Keratinocyte (primary cell): Measurements from ENCODE around the gene CNTD1. TPM values are rescaled to one million over a fixed set of nuclear protein-coding genes. Genes with fewer than 3 reads are reported as not detected.

ENCODE experiments used
- DNase-seq: peaks from one replicate; pipeline ENCODE4 v3.0.0-alpha.2; 2011; ENCODE audit warnings: low read depth, missing footprints, low spot score
- FAIRE-seq: peaks from 2 replicates; lab custom pipeline; 2011; peaks lifted over from hg19 to GRCh38; lab: Jason Lieb, UNC
- H2AFZ ChIP-seq: 2 replicates; pipeline ENCODE4 v1.6.0; 2012; ENCODE audit warnings: low read length, control low read depth, inconsistent platforms; ENCODE audit not compliant: control insufficient read depth
- H3K27ac ChIP-seq: 2 replicates; pipeline ENCODE4 v1.5.1; 2011; ENCODE audit warnings: low read length; ENCODE audit not compliant: control insufficient read depth, insufficient read depth
- H3K27me3 ChIP-seq: 3 replicates; pipeline ENCODE4 v1.6.0; 2011; ENCODE audit warnings: low read length; ENCODE audit not compliant: control insufficient read depth, insufficient read depth; ENCODE audit errors: extremely low read depth
- H3K36me3 ChIP-seq, 2 experiments: 2 replicates in 1 of 2; 3 replicates in 1 of 2; pipeline ENCODE4 v1.5.1; 2011; ENCODE audit warnings: low read length in 2 of 2, mild to moderate bottlenecking in 1 of 2; ENCODE audit not compliant: control insufficient read depth in 2 of 2, insufficient read depth in 2 of 2; ENCODE audit errors: extremely low read depth in 1 of 2
- H3K4me1 ChIP-seq: 3 replicates; pipeline ENCODE4 v1.5.1; 2011; ENCODE audit warnings: low read length; ENCODE audit not compliant: control insufficient read depth, insufficient read depth; ENCODE audit errors: extremely low read depth
- H3K4me2 ChIP-seq: 3 replicates; pipeline ENCODE4 v1.6.0; 2011; ENCODE audit warnings: low read depth, low read length; ENCODE audit not compliant: control insufficient read depth, insufficient read depth; ENCODE audit errors: extremely low read depth
- H3K4me3 ChIP-seq, 3 experiments: fragments of 200-600 bp in 1 of 3; sonication (generic) in 1 of 3; 2 replicates in 2 of 3; 3 replicates in 1 of 3; pipeline ENCODE4 v1.5.1; 2011 to 2016; ENCODE audit warnings: low read length in 3 of 3, mild to moderate bottlenecking in 3 of 3, control low read depth in 2 of 3, inconsistent platforms in 1 of 3, low read depth in 1 of 3, mixed read lengths in 1 of 3, mixed run types in 1 of 3, moderate library complexity in 1 of 3; ENCODE audit not compliant: control insufficient read depth in 2 of 3, insufficient read depth in 2 of 3; ENCODE audit errors: extremely low read depth in 1 of 3
- H3K79me2 ChIP-seq: 2 replicates; pipeline ENCODE4 v1.6.0; 2012; ENCODE audit warnings: low read length; ENCODE audit not compliant: control insufficient read depth, insufficient read depth
- H3K9ac ChIP-seq: 3 replicates; pipeline ENCODE4 v1.6.0; 2011; ENCODE audit warnings: low read length; ENCODE audit not compliant: control insufficient read depth, insufficient read depth; ENCODE audit errors: extremely low read depth
- H3K9me1 ChIP-seq: 3 replicates; pipeline ENCODE4 v1.6.0; 2011; ENCODE audit warnings: low read length; ENCODE audit not compliant: control insufficient read depth, insufficient read depth; ENCODE audit errors: extremely low read depth
- H3K9me3 ChIP-seq: 2 replicates; pipeline ENCODE4 v1.5.1; 2012; ENCODE audit warnings: low read depth, low read length; ENCODE audit not compliant: control insufficient read depth
- H4K20me1 ChIP-seq: 3 replicates; pipeline ENCODE4 v1.6.0; 2011; ENCODE audit warnings: low read length; ENCODE audit not compliant: control insufficient read depth, insufficient read depth; ENCODE audit errors: extremely low read depth
- EZH2 ChIP-seq: IDR thresholded peaks from one replicate; pipeline ENCODE4 v1.6.1; 2012; ENCODE audit warnings: inconsistent platforms, mild to moderate bottlenecking, low read length, moderate library complexity
- dilution Hi-C: fragments of 300-500 bp; cut with MboI; formaldehyde crosslinking; loops from one replicate; pipeline ENCODE4 v1.7.0; 2020; ENCODE audit warnings: low sequenced_read_pairs; ENCODE audit not compliant: extremely low pct_ligation_motif_present
- polyA plus RNA-seq, 5 experiments: library from polyadenylated mRNA; depleted of rRNA in 3 of 5; stranded (reverse) in 3 of 5; stranded (forward) in 1 of 5; unstranded in 1 of 5; fragments of >200 nt; gene quantifications; 1 replicate in 1 of 5; 2 replicates in 3 of 5; 3 replicates in 1 of 5; pipeline versions ENCODE4 v1.2.1 to v1.2.3, GENCODE V29; 2011 to 2012; ENCODE audit warnings: missing spikeins in 2 of 5, low read depth in 1 of 5, low replicate concordance in 1 of 5
- TF ChIP-seq, protein P1 (sequence below), 3 experiments: IDR thresholded peaks in 1 of 3; conservative IDR thresholded peaks in 1 of 3; optimal IDR thresholded peaks in 1 of 3; 2 replicates in 2 of 3; 3 replicates in 1 of 3; pipeline versions ENCODE3 to v1.5.1; 2011; ENCODE audit warnings: low read length in 3 of 3, mild to moderate bottlenecking in 3 of 3, moderate library complexity in 2 of 3, control low read depth in 1 of 3, inconsistent platforms in 1 of 3; ENCODE audit not compliant: insufficient read depth in 2 of 3; ENCODE audit errors: extremely low read depth in 1 of 3

Gene CNTD1
- polyA plus RNA-seq, 1 donor (not counting 4 experiments of a cell fraction or from before 2014, with no cell fraction given) = not detected

DNA sequence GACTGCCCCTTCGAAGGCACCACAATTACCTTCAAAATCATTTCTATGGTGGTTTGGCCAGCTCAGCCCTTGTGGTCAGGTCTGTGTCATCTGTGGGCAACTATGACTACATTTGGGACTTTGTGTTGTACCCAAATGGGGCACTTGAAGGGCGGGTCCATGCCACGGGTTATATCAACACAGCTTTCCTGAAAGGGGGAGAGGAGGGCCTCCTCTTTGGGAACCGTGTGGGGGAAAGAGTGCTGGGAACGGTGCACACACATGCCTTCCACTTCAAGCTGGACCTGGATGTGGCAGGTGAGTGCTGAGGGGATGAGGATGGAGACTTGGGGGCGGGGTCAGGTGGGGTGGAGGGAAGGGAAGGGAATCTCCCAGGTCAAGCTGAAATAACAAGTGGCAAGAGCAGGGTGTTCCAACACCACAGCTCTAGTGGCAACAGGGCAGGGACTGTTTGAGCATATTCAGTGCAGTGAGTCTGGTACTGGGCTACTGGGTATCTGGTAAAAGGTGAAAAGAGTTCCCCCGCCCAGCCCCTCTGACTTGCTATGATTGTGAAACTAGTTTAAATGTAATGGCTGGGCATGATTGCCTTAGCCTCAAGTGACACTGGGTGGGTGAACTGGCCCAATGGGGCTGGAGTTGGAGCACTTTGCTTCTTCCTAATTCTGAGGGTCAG lies 47.4 kb downstream of the CNTD1 start:
- Histone ChIP-seq H4K20me1 (peaks cover 3% of the 10 kb centered on the region), H3K9me1 (no peaks in the 10 kb centered on the region), H3K79me2 (no peaks in the 10 kb centered on the region), H3K27me3 (no peaks in the 10 kb centered on the region), H3K4me1 (no peaks in the 10 kb centered on the region), H3K4me2 (no peak overlapping the region), H3K4me3 (no peak overlapping the region), H3K36me3 (peaks cover 29 to 34% of the 10 kb centered on the region in 2 experiments), H3K9me3 (no peaks in the 10 kb centered on the region), H3K9ac (no peak overlapping the region), H3K27ac (no peak overlapping the region), H2AFZ (no peak overlapping the region)
- no peak for FAIRE-seq
- no peak for TF ChIP-seq EZH2
- TF ChIP-seq, protein P1, sequence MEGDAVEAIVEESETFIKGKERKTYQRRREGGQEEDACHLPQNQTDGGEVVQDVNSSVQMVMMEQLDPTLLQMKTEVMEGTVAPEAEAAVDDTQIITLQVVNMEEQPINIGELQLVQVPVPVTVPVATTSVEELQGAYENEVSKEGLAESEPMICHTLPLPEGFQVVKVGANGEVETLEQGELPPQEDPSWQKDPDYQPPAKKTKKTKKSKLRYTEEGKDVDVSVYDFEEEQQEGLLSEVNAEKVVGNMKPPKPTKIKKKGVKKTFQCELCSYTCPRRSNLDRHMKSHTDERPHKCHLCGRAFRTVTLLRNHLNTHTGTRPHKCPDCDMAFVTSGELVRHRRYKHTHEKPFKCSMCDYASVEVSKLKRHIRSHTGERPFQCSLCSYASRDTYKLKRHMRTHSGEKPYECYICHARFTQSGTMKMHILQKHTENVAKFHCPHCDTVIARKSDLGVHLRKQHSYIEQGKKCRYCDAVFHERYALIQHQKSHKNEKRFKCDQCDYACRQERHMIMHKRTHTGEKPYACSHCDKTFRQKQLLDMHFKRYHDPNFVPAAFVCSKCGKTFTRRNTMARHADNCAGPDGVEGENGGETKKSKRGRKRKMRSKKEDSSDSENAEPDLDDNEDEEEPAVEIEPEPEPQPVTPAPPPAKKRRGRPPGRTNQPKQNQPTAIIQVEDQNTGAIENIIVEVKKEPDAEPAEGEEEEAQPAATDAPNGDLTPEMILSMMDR (optimal IDR thresholded peaks at IDR 0.05 in 1 of 3, IDR thresholded peaks at IDR 0.05 in 1 of 3, conservative IDR thresholded peaks at IDR 0.05 in 1 of 3; ENCODE audit: extremely low read depth in 1 of 3, insufficient read depth in 2 of 3, low read length in 3 of 3) = no peak
- DNase-seq = no peak
- dilution Hi-C loops = loop anchor here (25.0 kb wide), 1 partner anchor 91 kb away; no protein-coding TSS in a partner anchor

DNA sequence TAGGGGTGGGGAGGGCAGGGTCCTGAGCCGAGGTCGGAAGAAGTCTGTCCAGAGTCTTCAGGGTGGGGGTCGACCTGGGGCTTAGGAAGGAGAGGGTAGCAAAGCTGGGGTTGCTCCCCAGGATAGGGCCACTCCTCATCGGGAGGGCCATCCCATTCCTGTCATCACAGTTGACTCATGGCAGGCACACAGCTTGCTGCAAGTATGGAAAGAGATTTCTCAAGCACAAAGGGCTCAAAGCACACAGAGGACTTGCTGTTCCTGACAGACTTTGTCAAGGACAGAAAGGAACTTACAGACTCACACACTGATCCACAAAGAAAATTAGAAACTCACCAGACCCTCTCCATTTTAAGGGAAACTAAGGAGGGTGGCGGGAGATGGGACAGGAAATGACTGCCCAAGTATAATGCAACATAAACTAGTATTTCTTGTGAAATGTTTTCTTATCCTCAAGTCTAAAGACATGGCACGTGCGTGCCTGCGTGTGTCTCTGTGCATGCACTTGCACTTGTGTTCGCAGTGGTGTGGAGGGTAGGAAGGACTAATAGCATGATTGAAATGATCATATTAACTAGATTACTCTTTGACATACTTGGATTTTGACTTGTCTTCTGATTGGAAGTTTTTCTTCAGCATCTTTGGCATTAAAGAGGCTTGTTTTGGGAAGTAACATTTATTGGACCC lies 48.1 kb downstream of the CNTD1 start:
- H3K27ac ChIP-seq = no peak overlapping the region
- H3K4me1 ChIP-seq = no peaks in the 10 kb centered on the region
- H3K9ac ChIP-seq = no peak overlapping the region
- dilution Hi-C loops = loop anchor here (25.0 kb wide), 1 partner anchor 91 kb away; no protein-coding TSS in a partner anchor
- FAIRE-seq (no peak), DNase-seq (no peak)
- H3K9me1 ChIP-seq = no peaks in the 10 kb centered on the region
- TF ChIP-seq, protein P1 (optimal IDR thresholded peaks at IDR 0.05 in 1 of 3, IDR thresholded peaks at IDR 0.05 in 1 of 3, conservative IDR thresholded peaks at IDR 0.05 in 1 of 3; ENCODE audit: extremely low read depth in 1 of 3, insufficient read depth in 2 of 3, low read length in 3 of 3) = no peak
- TF ChIP-seq EZH2 = no peak
- peaks cover 3% of the 10 kb centered on the region for H4K20me1 ChIP-seq
- peaks cover 25 to 30% of the 10 kb centered on the region in 2 experiments for H3K36me3 ChIP-seq
- H3K4me2 ChIP-seq = no peak overlapping the region
- no peaks in the 10 kb centered on the region for H3K9me3 ChIP-seq
- no peak overlapping the region for H2AFZ ChIP-seq
- H3K4me3 ChIP-seq = no peak overlapping the region
- no peaks in the 10 kb centered on the region for H3K27me3 ChIP-seq
- H3K79me2 ChIP-seq = no peaks in the 10 kb centered on the region
